ENCODE measurements around the gene CHCT1.

Gene CHCT1

GRCh38 chr17:60403523-60403810, 18.8 kb upstream of the CHCT1 start:
- in situ Hi-C loops (cut with MboI; ENCODE audit: low pct_unique_long_range_greater_than_20kb, low sequenced_read_pairs, unreplicated experiment) = loop anchor here (25.0 kb wide), 1 partner anchor 266 kb away; the partner anchor contains the start of gene CA4
- no peak for DNase-seq (ENCODE audit: low spot score)
- no peak for TF ChIP-seq CTCF (IDR thresholded peaks at IDR 0.05; ENCODE audit: extremely low read depth, insufficient read depth, missing control alignments)

- in situ Hi-C loops (cut with MboI; ENCODE audit: low pct_unique_long_range_greater_than_20kb, low sequenced_read_pairs, unreplicated experiment) = loop anchor here (25.0 kb wide), 1 partner anchor 267 kb away; the partner anchor contains the start of gene CA4
- no peak for TF ChIP-seq CTCF (IDR thresholded peaks at IDR 0.05; ENCODE audit: extremely low read depth, insufficient read depth, missing control alignments)
- no peak for DNase-seq (ENCODE audit: low spot score)
Measured at GRCh38 chr17:60403962-60404361, 18.3 kb upstream of the CHCT1 start.

- in situ Hi-C loops (cut with MboI; ENCODE audit: low pct_unique_long_range_greater_than_20kb, low sequenced_read_pairs, unreplicated experiment) = loop anchor here (25.0 kb wide), 1 partner anchor 270 kb away; the partner anchor contains the start of gene CA4
- DNase-seq (ENCODE audit: low spot score) = no peak
- TF ChIP-seq CTCF (IDR thresholded peaks at IDR 0.05; ENCODE audit: extremely low read depth, insufficient read depth, missing control alignments) = no peak
Measured at GRCh38 chr17:60406887-60407286, 15.4 kb upstream of the CHCT1 start.

GRCh38 chr17:60410001-60410400, 12.3 kb upstream of the CHCT1 start:
- in situ Hi-C loops (cut with MboI; ENCODE audit: low pct_unique_long_range_greater_than_20kb, low sequenced_read_pairs, unreplicated experiment) = loop anchor here (25.0 kb wide), 1 partner anchor 273 kb away; the partner anchor contains the start of gene CA4

GRCh38 chr17:60412701-60413100, 9.6 kb upstream of the CHCT1 start:
- in situ Hi-C loops (cut with MboI; ENCODE audit: low pct_unique_long_range_greater_than_20kb, low sequenced_read_pairs, unreplicated experiment) = loop anchor here (25.0 kb wide), 1 partner anchor 275 kb away; the partner anchor contains the start of gene CA4
- TF ChIP-seq CTCF (IDR thresholded peaks at IDR 0.05; ENCODE audit: extremely low read depth, insufficient read depth, missing control alignments) = no peak
- no peak for DNase-seq (ENCODE audit: low spot score)

More at GRCh38 chr17:60410001-60410400, 12.3 kb upstream of the CHCT1 start:
- no peak for DNase-seq (ENCODE audit: low spot score)
- TF ChIP-seq CTCF (IDR thresholded peaks at IDR 0.05; ENCODE audit: extremely low read depth, insufficient read depth, missing control alignments) = no peak

GRCh38 chr17:60415146-60415545, 7.1 kb upstream of the CHCT1 start:
- in situ Hi-C loops (cut with MboI; ENCODE audit: low pct_unique_long_range_greater_than_20kb, low sequenced_read_pairs, unreplicated experiment) = loop anchor here (25.0 kb wide), 1 partner anchor 278 kb away; the partner anchor contains the start of gene CA4
- no peak for TF ChIP-seq CTCF (IDR thresholded peaks at IDR 0.05; ENCODE audit: extremely low read depth, insufficient read depth, missing control alignments)
- DNase-seq (ENCODE audit: low spot score) = no peak

Data from GM13977 (cell line).